GM19395 (cell line): ENCODE data around the gene RHBDD1.
A peak's percentile ranks its signal among the peaks of the same experiment; 100 is the strongest.

Experiments used
- ATAC-seq: cut with Tn5 transposase; IDR thresholded peaks from one replicate; pipeline ENCODE4 v1.9.1; 2021; ENCODE audit warnings: mild to moderate bottlenecking, moderate library complexity; ENCODE audit not compliant: unreplicated experiment

RHBDD1 gene

DNA sequence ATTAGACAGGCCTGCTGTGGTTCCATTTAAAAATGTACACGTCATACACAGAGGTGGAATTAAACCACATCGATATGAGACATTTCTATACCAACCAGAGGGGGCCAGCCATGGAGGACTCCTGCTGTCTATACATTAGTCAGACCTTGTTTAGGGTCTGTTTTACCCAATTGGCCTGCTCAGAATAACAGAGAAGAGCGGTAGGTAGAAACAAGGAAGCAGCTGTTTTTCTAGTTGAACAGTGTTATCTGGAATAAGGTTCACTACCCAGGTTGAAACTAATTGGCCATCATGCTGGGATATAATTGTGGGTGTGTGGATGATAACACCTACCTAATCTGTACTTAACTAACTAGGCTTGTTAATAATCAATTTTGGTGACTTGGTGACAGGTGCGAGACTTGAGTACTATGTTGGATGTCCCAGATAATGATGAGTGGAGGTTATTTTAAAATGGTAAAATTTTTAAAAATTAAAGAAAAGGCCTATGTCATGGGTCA is 47.5 kb downstream of the RHBDD1 start:
- ATAC-seq = no peak

GRCh38 chr2:226884166-226884565 is 48.3 kb downstream of the RHBDD1 start:
- ATAC-seq = no peak

GRCh38 chr2:226885769-226886435 is 50.0 kb downstream of the RHBDD1 start:
- ATAC-seq = no peak

DNA sequence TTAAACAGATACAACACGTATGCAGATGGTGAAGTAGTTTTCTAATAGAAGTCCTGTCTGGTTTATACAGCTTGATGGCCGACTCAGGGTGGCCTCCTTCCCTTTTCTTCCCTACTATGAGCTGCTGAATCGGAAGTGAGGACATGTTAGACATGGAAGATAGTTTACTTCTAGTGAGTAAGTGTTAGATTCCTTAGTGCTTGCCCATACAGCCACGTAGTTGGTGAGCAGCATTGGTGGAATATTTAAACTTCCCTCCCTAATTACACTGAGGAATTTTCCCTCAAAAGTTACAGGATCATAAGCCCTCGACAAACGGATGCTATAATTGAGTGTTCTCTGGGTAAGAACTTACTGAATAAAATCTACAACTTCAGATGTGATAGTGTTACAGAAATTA is 52.1 kb downstream of the RHBDD1 start:
- no peak for ATAC-seq

DNA sequence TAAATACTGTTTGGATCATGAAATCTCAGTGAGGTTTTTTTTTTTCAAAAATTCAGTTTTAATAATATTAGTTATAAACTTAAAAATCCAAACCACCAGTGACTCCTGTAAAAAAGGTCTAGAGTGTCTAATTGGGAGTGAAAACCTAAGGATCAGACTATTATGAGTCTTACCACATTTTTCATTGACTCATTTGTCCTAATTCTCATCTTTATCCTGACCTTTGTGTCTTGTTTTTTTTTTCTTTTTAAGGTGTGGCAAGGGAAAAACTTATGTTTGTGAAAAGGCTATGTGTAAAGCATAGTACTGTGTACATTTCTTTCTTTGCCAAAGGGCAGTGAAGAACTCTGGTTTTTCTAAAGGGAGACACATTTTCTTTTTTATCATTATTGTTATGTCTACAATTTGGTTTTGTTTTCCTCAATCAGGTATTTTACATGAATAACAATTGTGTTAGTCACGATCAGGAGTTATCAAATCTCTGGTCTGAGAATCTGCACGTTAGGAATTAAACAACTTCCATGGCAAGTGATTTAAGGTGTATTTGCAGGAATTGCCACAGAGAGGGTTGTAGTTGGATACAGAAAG is 52.6 kb downstream of the RHBDD1 start:
- ATAC-seq = no peak

DNA sequence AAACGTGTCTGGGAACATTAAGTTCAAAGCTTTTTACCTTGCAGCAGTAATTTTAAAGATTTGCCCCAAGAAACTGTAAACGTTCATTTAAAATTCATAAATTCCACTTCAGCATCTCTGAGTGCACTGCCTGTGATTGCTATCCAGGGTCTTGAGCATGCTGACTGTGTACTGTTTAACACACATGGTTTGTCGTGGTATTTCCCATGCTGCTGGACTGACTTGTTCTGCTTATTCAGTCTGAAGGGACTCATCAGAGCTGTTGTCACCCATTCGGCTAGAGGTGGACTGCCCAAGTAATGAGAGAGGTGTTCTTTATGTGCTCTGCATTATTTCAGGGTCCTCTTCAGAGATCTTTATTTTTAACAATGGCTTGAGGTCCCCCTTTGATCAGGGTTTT is 53.1 kb downstream of the RHBDD1 start:
- no peak for ATAC-seq

- ATAC-seq = no peak
Measured at GRCh38 chr2:226890286-226890685, 54.4 kb downstream of the RHBDD1 start.

DNA sequence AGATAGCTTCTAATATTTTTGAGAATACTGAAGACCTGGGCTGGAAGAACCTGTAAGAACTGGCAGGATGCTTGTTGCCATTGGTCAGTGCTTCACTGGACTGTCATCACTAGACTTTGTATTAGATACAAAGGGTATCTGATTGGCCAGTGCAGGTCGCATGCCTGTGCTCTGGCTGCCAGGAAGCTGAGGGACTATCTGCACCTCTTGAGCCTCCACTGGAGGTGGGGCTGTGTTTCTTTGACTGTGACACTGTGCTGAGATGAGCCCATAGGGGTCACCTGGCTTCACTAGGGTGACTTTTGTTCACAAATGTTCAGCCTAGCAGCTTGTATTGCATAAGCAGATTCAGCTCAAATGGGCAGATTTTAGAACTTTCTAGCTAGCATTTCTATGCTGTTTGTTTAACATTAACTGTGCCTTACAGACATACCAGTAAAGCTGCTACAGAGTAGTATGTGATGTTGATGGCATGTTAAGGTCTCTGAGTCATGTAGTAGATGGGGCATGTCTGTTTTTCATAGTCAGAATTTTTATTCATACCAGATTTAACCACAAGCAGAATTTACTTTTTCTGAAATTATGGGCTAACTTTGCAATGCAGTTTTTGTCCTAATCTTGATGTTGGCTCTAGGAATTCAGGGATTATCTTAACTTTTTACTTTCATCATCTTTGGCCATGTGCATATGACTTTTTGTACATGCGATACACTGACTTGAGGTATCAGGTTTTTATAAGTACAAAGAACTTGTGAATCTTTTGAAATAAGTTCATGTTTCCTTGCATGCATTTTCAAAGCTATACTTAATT is 56.1 kb downstream of the RHBDD1 start:
- no peak for ATAC-seq

GRCh38 chr2:226892729-226893128 is 56.9 kb downstream of the RHBDD1 start:
- ATAC-seq = no peak

- no peak for ATAC-seq
Measured at GRCh38 chr2:226893216-226893615, 57.4 kb downstream of the RHBDD1 start.

GRCh38 chr2:226894752-226895151 is 58.9 kb downstream of the RHBDD1 start:
- no peak for ATAC-seq

- ATAC-seq = no peak
Measured at GRCh38 chr2:226895579-226895978, 59.7 kb downstream of the RHBDD1 start.

DNA sequence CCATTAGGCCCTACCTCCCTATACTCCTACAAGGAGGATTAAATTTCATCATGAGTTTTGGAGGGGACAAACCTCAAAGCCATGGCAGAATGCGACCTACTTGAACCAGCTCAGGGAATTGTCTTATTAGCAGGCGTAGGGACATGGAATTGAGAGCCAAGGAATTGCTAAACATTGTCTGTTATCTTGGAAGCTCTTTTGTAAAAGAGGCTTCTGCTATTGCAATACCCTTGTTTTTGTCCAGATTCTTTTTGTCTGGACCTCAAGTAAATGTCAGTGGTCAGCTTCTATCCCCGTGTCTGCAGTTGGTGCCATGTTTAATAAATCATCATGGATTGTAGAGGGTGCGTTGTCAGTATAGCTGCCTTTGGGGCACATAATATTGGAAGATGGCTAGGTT is 62.3 kb downstream of the RHBDD1 start:
- ATAC-seq = no peak

- ATAC-seq = no peak
Measured at GRCh38 chr2:226898897-226899296, 63.0 kb downstream of the RHBDD1 start.

GRCh38 chr2:226902041-226902966 is 66.5 kb downstream of the RHBDD1 start:
- no peak for ATAC-seq

DNA sequence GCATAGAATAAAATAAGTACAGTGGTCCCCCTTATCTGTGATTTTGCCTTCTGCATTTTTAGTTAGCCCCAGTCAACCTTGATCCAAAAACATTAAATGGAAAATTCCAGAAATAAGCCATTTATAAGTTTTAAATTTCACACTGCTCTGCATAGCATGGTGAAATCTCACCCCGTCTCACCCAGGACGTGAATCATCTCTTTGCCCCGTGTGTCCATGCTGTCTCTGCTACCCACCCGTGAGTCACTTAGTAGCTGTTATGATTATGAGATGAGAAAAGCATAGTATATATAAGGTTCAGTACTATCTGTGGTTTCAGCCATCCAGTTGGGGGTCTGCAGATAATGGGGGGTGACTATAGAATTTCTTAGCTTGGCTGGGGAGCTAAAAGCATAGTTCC is 67.3 kb downstream of the RHBDD1 start:
- ATAC-seq = no peak

DNA sequence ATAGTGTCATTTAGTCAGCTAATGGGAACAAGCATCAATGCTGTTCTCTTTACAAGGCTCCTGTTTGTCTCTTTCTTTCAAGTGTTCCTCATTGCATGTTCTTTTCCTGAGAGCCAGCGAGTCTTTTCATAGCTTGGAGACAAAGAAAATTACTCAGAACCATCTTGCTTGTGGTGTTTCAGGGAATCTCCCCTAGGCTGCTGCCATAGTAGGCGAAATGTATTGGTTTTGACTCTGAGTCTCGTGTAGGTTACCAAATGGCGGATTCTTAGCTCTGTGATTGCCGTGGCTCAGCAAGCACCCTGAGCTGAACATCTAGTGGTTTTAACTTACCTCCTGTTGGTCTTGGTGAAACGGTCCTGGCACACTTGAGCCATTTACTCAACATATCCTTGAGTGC is 68.7 kb downstream of the RHBDD1 start:
- peak; percentile 61 for ATAC-seq

DNA sequence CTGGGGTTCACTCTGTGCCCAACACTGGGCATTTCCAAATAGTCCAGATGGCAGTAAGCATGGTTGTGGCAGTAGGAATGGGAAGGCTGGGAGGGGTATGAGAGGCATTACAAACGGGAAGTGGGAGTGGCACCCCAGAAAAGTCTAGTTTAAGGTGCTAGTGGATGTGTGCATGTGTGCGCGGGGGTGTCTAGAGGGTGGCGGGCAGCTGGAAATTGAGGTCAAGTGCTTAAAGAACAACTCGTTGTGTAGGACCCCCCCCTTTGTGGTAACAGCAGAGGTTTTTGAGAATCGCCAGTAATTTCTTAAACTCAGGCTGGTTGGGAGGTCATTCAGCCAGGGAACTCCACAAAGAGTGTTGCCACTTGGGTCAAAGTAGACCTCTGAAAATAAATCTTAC is 69.9 kb downstream of the RHBDD1 start:
- peak; percentile 19 for ATAC-seq

- peak; percentile 78 for ATAC-seq
Measured at GRCh38 chr2:226906163-226906693, 70.4 kb downstream of the RHBDD1 start.

- no peak for ATAC-seq
Measured at GRCh38 chr2:226909126-226909525, 73.3 kb downstream of the RHBDD1 start.

- ATAC-seq = no peak
Measured at GRCh38 chr2:226909836-226910235, 74.0 kb downstream of the RHBDD1 start.
